Retinal pigment epithelial cell (primary cell): ENCODE data around the gene PSME4.
"Not testable (repeated sequence)": the region's sequence is repeated elsewhere in the genome, so short reads cannot be mapped to it uniquely, and the experiment has no call there.

ENCODE experiments used
- DNase-seq: peaks from one replicate; pipeline ENCODE4 v3.0.0-alpha.2; 2010; ENCODE audit warnings: low read depth
- H3K4me3 ChIP-seq: 2 replicates; pipeline ENCODE4 v1.5.1; 2011; ENCODE audit warnings: mild to moderate bottlenecking, low read length, control low read depth, moderate library complexity
- TF ChIP-seq, protein P1 (sequence below): conservative IDR thresholded peaks from 2 replicates; pipeline ENCODE4 v1.5.1; 2011; ENCODE audit warnings: low read depth, low read length, control low read depth, inconsistent platforms

The PSME4 gene

GRCh38 chr2:53859206-53860181, 111.3 kb downstream of the PSME4 start, which contains the start of gene GPR75:
TSS of gene GPR75 (minus strand) at chr2:53859967. CDS start at chr2:53854756, 5,211 bp downstream.
- H3K4me3 ChIP-seq = peak within 1 kb of the TSS; percentile 59
- peak; percentile 15 for DNase-seq
- TF ChIP-seq, protein P1, sequence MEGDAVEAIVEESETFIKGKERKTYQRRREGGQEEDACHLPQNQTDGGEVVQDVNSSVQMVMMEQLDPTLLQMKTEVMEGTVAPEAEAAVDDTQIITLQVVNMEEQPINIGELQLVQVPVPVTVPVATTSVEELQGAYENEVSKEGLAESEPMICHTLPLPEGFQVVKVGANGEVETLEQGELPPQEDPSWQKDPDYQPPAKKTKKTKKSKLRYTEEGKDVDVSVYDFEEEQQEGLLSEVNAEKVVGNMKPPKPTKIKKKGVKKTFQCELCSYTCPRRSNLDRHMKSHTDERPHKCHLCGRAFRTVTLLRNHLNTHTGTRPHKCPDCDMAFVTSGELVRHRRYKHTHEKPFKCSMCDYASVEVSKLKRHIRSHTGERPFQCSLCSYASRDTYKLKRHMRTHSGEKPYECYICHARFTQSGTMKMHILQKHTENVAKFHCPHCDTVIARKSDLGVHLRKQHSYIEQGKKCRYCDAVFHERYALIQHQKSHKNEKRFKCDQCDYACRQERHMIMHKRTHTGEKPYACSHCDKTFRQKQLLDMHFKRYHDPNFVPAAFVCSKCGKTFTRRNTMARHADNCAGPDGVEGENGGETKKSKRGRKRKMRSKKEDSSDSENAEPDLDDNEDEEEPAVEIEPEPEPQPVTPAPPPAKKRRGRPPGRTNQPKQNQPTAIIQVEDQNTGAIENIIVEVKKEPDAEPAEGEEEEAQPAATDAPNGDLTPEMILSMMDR = no peak

DNA sequence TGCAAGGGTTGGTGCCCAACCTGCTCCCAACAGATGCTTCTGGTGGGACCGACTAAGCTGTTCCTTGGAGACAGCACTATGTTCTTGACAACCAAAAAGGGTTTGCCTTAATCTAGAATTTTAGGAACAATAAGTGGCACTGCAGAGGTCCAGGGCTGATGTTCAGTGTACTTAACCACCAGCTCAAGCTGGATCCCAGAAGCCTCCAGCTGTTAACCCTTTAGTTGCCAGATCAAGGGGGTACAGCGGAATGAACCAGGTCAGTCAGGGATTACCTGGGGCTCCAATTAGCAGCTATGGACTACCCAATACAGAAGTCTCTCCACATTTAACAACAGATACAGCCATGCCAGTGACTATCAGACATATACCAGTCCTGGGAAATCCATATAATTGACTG, 114.5 kb downstream of the PSME4 start:
- H3K4me3 ChIP-seq = no peak overlapping the region
- no peak for DNase-seq
- TF ChIP-seq, protein P1 = no peak

- H3K4me3 ChIP-seq = no peak overlapping the region
- DNase-seq = no peak
- TF ChIP-seq, protein P1 = no peak
Observed at GRCh38 chr2:53854678-53855077, 116.1 kb downstream of the PSME4 start.

- DNase-seq = no peak
- no peak overlapping the region for H3K4me3 ChIP-seq
- TF ChIP-seq, protein P1 = no peak
Observed at GRCh38 chr2:53852532-53852931, 118.3 kb downstream of the PSME4 start.

- DNase-seq, H3K4me3 ChIP-seq: not testable (repeated sequence)
Observed at GRCh38 chr2:53851052-53851757, 119.6 kb downstream of the PSME4 start.

DNA sequence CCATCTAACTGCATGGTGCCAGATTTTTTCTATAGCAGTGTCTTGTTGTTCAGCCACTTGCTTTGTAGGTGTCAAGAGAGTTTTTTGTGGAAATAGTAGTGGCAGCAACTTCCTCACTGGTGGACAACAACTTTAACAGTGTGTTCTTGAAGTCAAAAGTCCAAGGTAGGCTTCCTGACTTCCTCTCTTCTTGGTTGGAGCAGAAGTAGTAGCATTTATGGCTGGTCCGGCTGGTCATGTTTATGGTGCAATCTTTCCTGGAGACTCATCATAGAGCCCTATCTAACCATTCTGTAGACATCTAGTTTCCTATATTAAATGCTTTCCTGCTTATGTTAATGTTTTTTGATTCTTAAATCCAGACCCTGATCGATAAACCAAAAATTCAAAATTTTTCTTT, 122.7 kb downstream of the PSME4 start:
- no peak overlapping the region for H3K4me3 ChIP-seq
- no peak for DNase-seq
- TF ChIP-seq, protein P1 = no peak

DNA sequence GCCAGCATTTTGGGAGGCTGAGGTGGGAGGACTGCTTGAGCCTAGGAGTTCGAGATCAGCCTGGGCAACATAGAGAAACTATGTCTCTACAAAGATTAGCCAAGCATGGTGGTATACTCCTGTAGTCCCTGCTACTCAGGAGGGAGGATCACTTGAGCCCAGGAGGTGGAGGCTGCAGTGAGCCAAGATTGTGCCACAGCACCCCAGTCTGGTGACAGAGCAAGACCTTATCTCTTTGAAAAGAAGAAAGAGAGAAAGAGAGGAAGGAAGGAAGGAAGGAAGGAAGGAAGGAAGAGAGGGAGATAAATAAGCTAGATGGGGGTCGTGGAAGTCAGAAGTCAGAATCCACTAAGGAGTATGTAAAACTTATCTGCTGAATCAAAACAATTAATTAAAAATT, 127.2 kb downstream of the PSME4 start:
- no peak overlapping the region for H3K4me3 ChIP-seq
- TF ChIP-seq, protein P1 = no peak
- DNase-seq = no peak
